ENCODE measurements around the gene SACS.

DNA sequence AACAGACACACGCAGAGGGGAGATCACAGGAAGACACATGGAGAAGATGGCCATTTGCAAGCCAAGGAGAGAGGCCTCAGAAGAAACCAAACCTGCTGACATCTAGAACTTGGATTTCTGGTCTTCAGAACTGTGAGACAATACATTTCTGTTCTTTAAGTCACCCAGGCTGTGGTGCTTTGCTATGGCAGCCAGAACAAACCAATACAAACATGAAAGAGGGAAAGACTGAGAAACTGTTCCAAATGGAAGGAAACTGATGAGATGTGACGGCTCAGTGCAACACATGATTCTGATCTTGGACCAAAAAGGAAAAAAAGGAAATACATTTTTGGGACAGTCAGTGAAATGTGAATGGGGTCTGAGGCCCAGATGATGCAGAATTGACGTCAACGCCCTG, 30.2 kb upstream of the SACS start:
- TF ChIP-seq MAFK (IDR thresholded peaks at IDR 0.05; ENCODE audit: low read depth, low read length): no peak
- TF ChIP-seq, protein P1, sequence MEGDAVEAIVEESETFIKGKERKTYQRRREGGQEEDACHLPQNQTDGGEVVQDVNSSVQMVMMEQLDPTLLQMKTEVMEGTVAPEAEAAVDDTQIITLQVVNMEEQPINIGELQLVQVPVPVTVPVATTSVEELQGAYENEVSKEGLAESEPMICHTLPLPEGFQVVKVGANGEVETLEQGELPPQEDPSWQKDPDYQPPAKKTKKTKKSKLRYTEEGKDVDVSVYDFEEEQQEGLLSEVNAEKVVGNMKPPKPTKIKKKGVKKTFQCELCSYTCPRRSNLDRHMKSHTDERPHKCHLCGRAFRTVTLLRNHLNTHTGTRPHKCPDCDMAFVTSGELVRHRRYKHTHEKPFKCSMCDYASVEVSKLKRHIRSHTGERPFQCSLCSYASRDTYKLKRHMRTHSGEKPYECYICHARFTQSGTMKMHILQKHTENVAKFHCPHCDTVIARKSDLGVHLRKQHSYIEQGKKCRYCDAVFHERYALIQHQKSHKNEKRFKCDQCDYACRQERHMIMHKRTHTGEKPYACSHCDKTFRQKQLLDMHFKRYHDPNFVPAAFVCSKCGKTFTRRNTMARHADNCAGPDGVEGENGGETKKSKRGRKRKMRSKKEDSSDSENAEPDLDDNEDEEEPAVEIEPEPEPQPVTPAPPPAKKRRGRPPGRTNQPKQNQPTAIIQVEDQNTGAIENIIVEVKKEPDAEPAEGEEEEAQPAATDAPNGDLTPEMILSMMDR (IDR thresholded peaks at IDR 0.05; ENCODE audit: control extremely low read depth in 1 of 3, insufficient read depth in 1 of 3, low read depth in 1 of 3, low read length in 3 of 3): no peak
- no peak for TF ChIP-seq EZH2 (IDR thresholded peaks at IDR 0.05; ENCODE audit: low read depth, low read length, severe bottlenecking)
- TF ChIP-seq GABPA (IDR thresholded peaks at IDR 0.05; ENCODE audit: borderline replicate concordance, insufficient read depth, low read length): no peak
- TF ChIP-seq, protein P2, sequence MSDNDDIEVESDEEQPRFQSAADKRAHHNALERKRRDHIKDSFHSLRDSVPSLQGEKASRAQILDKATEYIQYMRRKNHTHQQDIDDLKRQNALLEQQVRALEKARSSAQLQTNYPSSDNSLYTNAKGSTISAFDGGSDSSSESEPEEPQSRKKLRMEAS (IDR thresholded peaks at IDR 0.05): no peak
- TF ChIP-seq, protein P3, sequence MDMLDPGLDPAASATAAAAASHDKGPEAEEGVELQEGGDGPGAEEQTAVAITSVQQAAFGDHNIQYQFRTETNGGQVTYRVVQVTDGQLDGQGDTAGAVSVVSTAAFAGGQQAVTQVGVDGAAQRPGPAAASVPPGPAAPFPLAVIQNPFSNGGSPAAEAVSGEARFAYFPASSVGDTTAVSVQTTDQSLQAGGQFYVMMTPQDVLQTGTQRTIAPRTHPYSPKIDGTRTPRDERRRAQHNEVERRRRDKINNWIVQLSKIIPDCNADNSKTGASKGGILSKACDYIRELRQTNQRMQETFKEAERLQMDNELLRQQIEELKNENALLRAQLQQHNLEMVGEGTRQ (IDR thresholded peaks at IDR 0.05; ENCODE audit: low read length): no peak
- TF ChIP-seq RAD21 (IDR thresholded peaks at IDR 0.05 in 1 of 2, conservative IDR thresholded peaks at IDR 0.05 in 1 of 2; ENCODE audit: low read depth in 2 of 2, low read length in 2 of 2): no peak
- no peak for TF ChIP-seq PHF8 (conservative IDR thresholded peaks at IDR 0.05; ENCODE audit: low read depth, low read length)
- no peak for TF ChIP-seq EGR1 (IDR thresholded peaks at IDR 0.05; ENCODE audit: borderline replicate concordance, low read depth, low read length)
- no peak for TF ChIP-seq SUZ12 (IDR thresholded peaks at IDR 0.05; ENCODE audit: low read length)
- no peak for TF ChIP-seq RFX5 (IDR thresholded peaks at IDR 0.05; ENCODE audit: borderline replicate concordance, low read depth, low read length)
- TF ChIP-seq, protein P4, sequence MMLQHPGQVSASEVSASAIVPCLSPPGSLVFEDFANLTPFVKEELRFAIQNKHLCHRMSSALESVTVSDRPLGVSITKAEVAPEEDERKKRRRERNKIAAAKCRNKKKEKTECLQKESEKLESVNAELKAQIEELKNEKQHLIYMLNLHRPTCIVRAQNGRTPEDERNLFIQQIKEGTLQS (IDR thresholded peaks at IDR 0.05; ENCODE audit: insufficient read depth, low read depth, low read length): no peak
- no peak for TF ChIP-seq POLR2A (IDR thresholded peaks at IDR 0.05; ENCODE audit: control extremely low read depth in 1 of 2, low read depth in 2 of 2, low read length in 2 of 2)
- TF ChIP-seq EP300 (IDR thresholded peaks at IDR 0.05; ENCODE audit: borderline replicate concordance in 1 of 2, low read depth in 2 of 2, low read length in 2 of 2): no peak

Data from H1 (cell line).